Measurements from ENCODE around the gene BRAF. TPM values are rescaled to one million over a fixed set of nuclear protein-coding genes. Genes with fewer than 3 reads are reported as not detected.

BRAF gene
- total and polyA plus RNA-seq, 2 donors (not counting 3 experiments of a cell fraction or from before 2014, with no cell fraction given) = 6.6 to 26.2 TPM

- Histone ChIP-seq H3K27me3 (ENCODE audit: control insufficient read depth in 2 of 2, insufficient read depth in 2 of 2, low read length in 2 of 2) (no peaks in the 10 kb centered on the region), H3K36me3 (ENCODE audit: control insufficient read depth in 2 of 2, extremely low read depth in 1 of 2, insufficient read depth in 2 of 2, low read length in 2 of 2) (no peaks in the 10 kb centered on the region), H3K79me2 (ENCODE audit: control insufficient read depth, insufficient read depth, low read length) (no peaks in the 10 kb centered on the region), H4K20me1 (replicated peaks; ENCODE audit: control insufficient read depth, extremely low read depth, insufficient read depth, low read length) (no peaks in the 10 kb centered on the region), H3K9me3 (replicated peaks; ENCODE audit: control insufficient read depth, insufficient read depth, low read length) (no peaks in the 10 kb centered on the region), H3K4me1 (ENCODE audit: control insufficient read depth, extremely low read depth, insufficient read depth, low read length) (peaks cover 2% of the 10 kb centered on the region), H2AFZ (ENCODE audit: low read depth, low read length) (no peak overlapping the region), H3K27ac (ENCODE audit: insufficient read depth, low read depth, low read length) (no peak overlapping the region), H3K4me2 (ENCODE audit: insufficient read depth, low read length) (no peak overlapping the region), H3K9ac (replicated peaks; ENCODE audit: extremely low read depth, insufficient read depth, low read length) (no peak overlapping the region), H3K4me3 (replicated peaks in 1 of 3; ENCODE audit: insufficient read depth in 1 of 3, low read depth in 1 of 3, low read length in 3 of 3) (no peak overlapping the region), H3K9me1 (replicated peaks; ENCODE audit: control insufficient read depth, extremely low read depth, insufficient read depth, low read length) (no peaks in the 10 kb centered on the region)
- dilution Hi-C loops (cut with MboI; ENCODE audit: extremely low pct_ligation_motif_present, low sequenced_read_pairs) (no loop called here), intact Hi-C loops (cut with micrococcal nuclease) (loop anchor here (1.0 to 2.0 kb wide), 5 partner anchors 113 to 839 kb away; partner anchors contain the start of gene BRAF)
- FAIRE-seq = peak; percentile 93
- ChIA-PET CTCF (interaction anchor here (0.6 to 4.2 kb wide), 57 partner anchors 9 to 977 kb away, joined by 3 to 81 read pairs (median 5); partner anchors contain the start of genes AGK, BRAF and MRPS33), POLR2A (no interaction called here)
- BruUV-seq (replicated peaks) = no TSS peak
- peak; percentile 77 for DNase-seq (ENCODE audit: low read depth, low spot score)
- TF ChIP-seq EZH2 (IDR thresholded peaks at IDR 0.05; ENCODE audit: borderline replicate concordance, low read depth, low read length, severe bottlenecking) = no peak
- peak; percentile 62 to 65 for TF ChIP-seq CTCF (IDR thresholded peaks at IDR 0.05; ENCODE audit: extremely low read depth in 1 of 2, insufficient read depth in 1 of 2, low read depth in 1 of 2, low read length in 2 of 2)
Measured at GRCh38 chr7:140810830-140811556, 113.7 kb downstream of the BRAF start.

- dilution Hi-C loops (cut with MboI; ENCODE audit: extremely low pct_ligation_motif_present, low sequenced_read_pairs) = no loop called here
- no TSS peak for BruUV-seq (replicated peaks)
Measured at GRCh38 chr7:140810385-140810784, 114.3 kb downstream of the BRAF start.

More at GRCh38 chr7:140810385-140810784, 114.3 kb downstream of the BRAF start:
- CTCF ChIA-PET = interaction anchor here (0.8 to 4.2 kb wide), 45 partner anchors 8 to 975 kb away, joined by 3 to 81 read pairs (median 6); partner anchors contain the start of genes AGK, BRAF and MRPS33
- H3K4me3 ChIP-seq (replicated peaks in 1 of 3; ENCODE audit: insufficient read depth in 1 of 3, low read depth in 1 of 3, low read length in 3 of 3) = no peak overlapping the region
- H3K9me3 ChIP-seq (replicated peaks; ENCODE audit: control insufficient read depth, insufficient read depth, low read length) = no peaks in the 10 kb centered on the region
- no peak overlapping the region for H2AFZ ChIP-seq (ENCODE audit: low read depth, low read length)
- no peaks in the 10 kb centered on the region for H4K20me1 ChIP-seq (replicated peaks; ENCODE audit: control insufficient read depth, extremely low read depth, insufficient read depth, low read length)
- H3K36me3 ChIP-seq (ENCODE audit: control insufficient read depth in 2 of 2, extremely low read depth in 1 of 2, insufficient read depth in 2 of 2, low read length in 2 of 2) = no peaks in the 10 kb centered on the region
- H3K9me1 ChIP-seq (replicated peaks; ENCODE audit: control insufficient read depth, extremely low read depth, insufficient read depth, low read length) = no peaks in the 10 kb centered on the region
- H3K9ac ChIP-seq (replicated peaks; ENCODE audit: extremely low read depth, insufficient read depth, low read length) = no peak overlapping the region
- FAIRE-seq = no peak
- TF ChIP-seq POLR2AphosphoS5 (IDR thresholded peaks at IDR 0.05; ENCODE audit: insufficient read depth, low read depth, low read length) (no peak), CTCF (IDR thresholded peaks at IDR 0.05; ENCODE audit: extremely low read depth in 1 of 2, insufficient read depth in 1 of 2, low read depth in 1 of 2, low read length in 2 of 2) (no peak), EZH2 (IDR thresholded peaks at IDR 0.05; ENCODE audit: borderline replicate concordance, low read depth, low read length, severe bottlenecking) (no peak), JUN (IDR thresholded peaks at IDR 0.05; ENCODE audit: borderline replicate concordance, insufficient read depth, insufficient read length, low read depth) (no peak), MAX (IDR thresholded peaks at IDR 0.05; ENCODE audit: insufficient read depth, insufficient read length) (no peak), MYC (IDR thresholded peaks at IDR 0.05; ENCODE audit: low read depth, low read length) (no peak), GATA2 (IDR thresholded peaks at IDR 0.05; ENCODE audit: insufficient read depth, insufficient read length, low read depth, low read length) (no peak), FOS (IDR thresholded peaks at IDR 0.05; ENCODE audit: borderline replicate concordance, insufficient read depth, low read length) (no peak), POLR2A (IDR thresholded peaks at IDR 0.05; ENCODE audit: low read depth, low read length) (no peak)
- no peak for DNase-seq (ENCODE audit: low read depth, low spot score)
- no peaks in the 10 kb centered on the region for H3K79me2 ChIP-seq (ENCODE audit: control insufficient read depth, insufficient read depth, low read length)
- H3K27me3 ChIP-seq (ENCODE audit: control insufficient read depth in 2 of 2, insufficient read depth in 2 of 2, low read length in 2 of 2) = no peaks in the 10 kb centered on the region
- intact Hi-C loops (cut with micrococcal nuclease) = loop anchor here (2.0 kb wide), 1 partner anchor 172 kb away; no protein-coding TSS in a partner anchor
- POLR2A ChIA-PET = no interaction called here
- no peak overlapping the region for H3K4me2 ChIP-seq (ENCODE audit: insufficient read depth, low read length)
- H3K4me1 ChIP-seq (ENCODE audit: control insufficient read depth, extremely low read depth, insufficient read depth, low read length) = peaks cover 2% of the 10 kb centered on the region
- no peak overlapping the region for H3K27ac ChIP-seq (ENCODE audit: insufficient read depth, low read depth, low read length)

Measured in endothelial cell of umbilical vein (primary cell).